Measurements from ENCODE around the gene CHEK1. TPM values are rescaled to one million over a fixed set of nuclear protein-coding genes. Genes with fewer than 3 reads are reported as not detected.

The CHEK1 gene
- total and polyA plus RNA-seq, 9 of the 15 experiments (the other 6 are each of a cell fraction or from before 2014, with no cell fraction given), result 62.6 to 108 (median 87.5) TPM

GRCh38 chr11:125586623-125587022, 38.3 kb upstream of the CHEK1 start:
- Histone ChIP-seq H2AFZ (ENCODE audit: low read depth, low read length) (no peak overlapping the region), H3K9ac (ENCODE audit: insufficient read depth in 1 of 2, low read depth in 2 of 2, low read length in 2 of 2) (no peak overlapping the region), H3K27me3 (ENCODE audit: control insufficient read depth in 2 of 2, insufficient read depth in 2 of 2, low read length in 2 of 2) (no peaks in the 10 kb centered on the region), H4K20me1 (replicated peaks; ENCODE audit: control insufficient read depth, insufficient read depth, low read length) (no peaks in the 10 kb centered on the region), H3K9me1 (ENCODE audit: control insufficient read depth, insufficient read depth, low read length) (no peaks in the 10 kb centered on the region), H3K4me2 (ENCODE audit: insufficient read depth, low read length) (no peak overlapping the region), H3K79me2 (ENCODE audit: control insufficient read depth, insufficient read depth, low read length) (peaks cover 4% of the 10 kb centered on the region), H3K9me3 (replicated peaks; ENCODE audit: control insufficient read depth, insufficient read depth, low read depth, low read length) (no peaks in the 10 kb centered on the region), H3K27ac (ENCODE audit: extremely low read depth, low read depth, low read length) (no peak overlapping the region), H3K4me3 (no peak overlapping the region), H3K36me3 (ENCODE audit: control insufficient read depth, insufficient read depth, low read length) (peaks cover 29% of the 10 kb centered on the region; the same call in 2 of the 3 replicates), H3K4me1 (replicated peaks in 1 of 2; ENCODE audit: control insufficient read depth in 2 of 2, insufficient read depth in 2 of 2, low read length in 2 of 2) (peaks cover 10 to 19% of the 10 kb centered on the region in 2 experiments)
- ATAC-seq, result no peak
- no peak for FAIRE-seq
- BruUV-seq (replicated peaks), result no TSS peak
- intact Hi-C loops (cut with micrococcal nuclease), result no loop called here
- ChIA-PET POLR2A (interaction anchor here (0.6 to 3.4 kb wide), 3 partner anchors 12 to 55 kb away, joined by 3 to 15 read pairs (median 4); partner anchors contain the start of gene EI24), CTCF (ENCODE audit: low intra/inter-chr PET ratio) (no interaction called here)
- no peak for DNase-seq (ENCODE audit: extremely low read depth in 1 of 4, low spot score in 3 of 4)
- in situ Hi-C loops (cut with MboI), result no loop called here
- 67% methylated on average over 3 of the region's 3 CpGs for WGBS (ENCODE audit: insufficient coverage, low coverage, missing lambda C conversion rate)
- no peak for TF ChIP-seq PHF20 (IDR thresholded peaks at IDR 0.05; ENCODE audit: partially characterized antibody)
- no peak for TF ChIP-seq NCOR1 (IDR thresholded peaks at IDR 0.05)
- TF ChIP-seq NBN (IDR thresholded peaks at IDR 0.05; ENCODE audit: low read depth), result no peak
- no peak for TF ChIP-seq FOXK2 (conservative IDR thresholded peaks at IDR 0.05 in 1 of 2, IDR thresholded peaks at IDR 0.05 in 1 of 2; ENCODE audit: low read depth in 2 of 2)
- TF ChIP-seq SAP30 (IDR thresholded peaks at IDR 0.05; ENCODE audit: borderline replicate concordance, insufficient read depth, low read depth, low read length, poor library complexity, severe bottlenecking), result no peak
- TF ChIP-seq TSC22D4 (tag; IDR thresholded peaks at IDR 0.05), result no peak
- no peak for TF ChIP-seq ZNF444 (CRISPR knock-in tag; IDR thresholded peaks at IDR 0.05)
- TF ChIP-seq DIDO1 (tag; IDR thresholded peaks at IDR 0.05; ENCODE audit: low read depth), result no peak
- no peak for TF ChIP-seq HCFC1 (IDR thresholded peaks at IDR 0.05; ENCODE audit: low read depth, low read length)
- no peak for TF ChIP-seq GMEB1 (CRISPR knock-in tag; IDR thresholded peaks at IDR 0.05)
- TF ChIP-seq ZMIZ1 (IDR thresholded peaks at IDR 0.05; ENCODE audit: low read depth in 2 of 2, low read length in 2 of 2), result no peak
- TF ChIP-seq RBM22 (IDR thresholded peaks at IDR 0.05; ENCODE audit: low read depth, low read length, poor library complexity, severe bottlenecking), result no peak
